Breast epithelium (tissue), 3 donors: ENCODE measurements around the gene MIGA2.

Experiments
- CTCF ChIP-seq, 3 donors: fragments of 450-650 bp; IDR thresholded peaks; one replicate each; pipeline ENCODE4 v1.5.1; 2016 to 2017; ENCODE audit warnings: antibody characterized with exemption in 3 of 3, mild to moderate bottlenecking in 3 of 3, moderate library complexity in 3 of 3
- POLR2AphosphoS5 ChIP-seq, 3 donors: sonication (generic); formaldehyde crosslinking; IDR thresholded peaks; one replicate each; pipeline ENCODE4 v1.6.1; 2017; ENCODE audit warnings: antibody characterized with exemption in 3 of 3

GRCh38 chr9:129093602-129094386, 57.4 kb downstream of the MIGA2 start:
- TF ChIP-seq CTCF (IDR thresholded peaks at IDR 0.05) = no peak
- no peak for TF ChIP-seq POLR2AphosphoS5 (IDR thresholded peaks at IDR 0.05)
